ENCODE results near the gene NMT1. TPM values are rescaled to one million over a fixed set of nuclear protein-coding genes. Genes with fewer than 3 reads are reported as not detected.

NMT1 gene
- total RNA-seq, 1 donor from 2014 or later, result 97.9 TPM

DNA sequence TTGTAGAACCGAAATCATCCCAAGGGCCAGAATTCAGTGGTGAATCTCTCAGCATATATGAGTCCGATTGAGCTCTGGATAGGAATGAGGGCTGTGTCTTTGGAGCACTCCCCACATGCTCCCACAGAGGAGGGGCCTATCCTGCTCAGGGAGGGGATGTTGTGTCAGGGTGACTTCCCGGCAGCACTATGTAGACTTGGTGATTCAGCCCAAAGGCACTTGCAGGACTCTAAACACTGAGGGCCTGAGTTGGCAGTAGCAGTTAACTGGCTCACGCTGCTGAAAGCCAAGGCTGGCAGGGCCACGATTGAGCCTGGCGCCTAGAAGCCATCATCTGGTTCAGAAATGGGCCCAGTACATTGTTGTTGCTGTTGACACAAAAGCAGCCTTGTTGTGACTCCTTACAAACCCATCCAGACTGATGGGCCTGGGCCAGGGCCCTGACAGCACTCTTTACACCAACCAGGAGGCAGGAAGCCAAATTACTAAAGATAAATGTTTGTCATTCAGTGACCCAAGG, 31.9 kb downstream of the NMT1 start:
- TF ChIP-seq, protein P1, sequence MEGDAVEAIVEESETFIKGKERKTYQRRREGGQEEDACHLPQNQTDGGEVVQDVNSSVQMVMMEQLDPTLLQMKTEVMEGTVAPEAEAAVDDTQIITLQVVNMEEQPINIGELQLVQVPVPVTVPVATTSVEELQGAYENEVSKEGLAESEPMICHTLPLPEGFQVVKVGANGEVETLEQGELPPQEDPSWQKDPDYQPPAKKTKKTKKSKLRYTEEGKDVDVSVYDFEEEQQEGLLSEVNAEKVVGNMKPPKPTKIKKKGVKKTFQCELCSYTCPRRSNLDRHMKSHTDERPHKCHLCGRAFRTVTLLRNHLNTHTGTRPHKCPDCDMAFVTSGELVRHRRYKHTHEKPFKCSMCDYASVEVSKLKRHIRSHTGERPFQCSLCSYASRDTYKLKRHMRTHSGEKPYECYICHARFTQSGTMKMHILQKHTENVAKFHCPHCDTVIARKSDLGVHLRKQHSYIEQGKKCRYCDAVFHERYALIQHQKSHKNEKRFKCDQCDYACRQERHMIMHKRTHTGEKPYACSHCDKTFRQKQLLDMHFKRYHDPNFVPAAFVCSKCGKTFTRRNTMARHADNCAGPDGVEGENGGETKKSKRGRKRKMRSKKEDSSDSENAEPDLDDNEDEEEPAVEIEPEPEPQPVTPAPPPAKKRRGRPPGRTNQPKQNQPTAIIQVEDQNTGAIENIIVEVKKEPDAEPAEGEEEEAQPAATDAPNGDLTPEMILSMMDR (IDR thresholded peaks at IDR 0.05), result no peak
- peak overlapping the region; percentile 51 for H3K4me3 Mint-ChIP-seq (ENCODE audit: unreplicated experiment)
- H3K27me3 Mint-ChIP-seq (ENCODE audit: unreplicated experiment), result no peaks in the 10 kb centered on the region
- peaks cover 59% of the 10 kb centered on the region for H3K4me1 Mint-ChIP-seq (ENCODE audit: unreplicated experiment)
- H3K36me3 Mint-ChIP-seq (ENCODE audit: unreplicated experiment), result peaks cover 43% of the 10 kb centered on the region
- DNase-seq (ENCODE audit: extremely low spot score, unreplicated experiment), result peak; percentile 93
- H3K27ac Mint-ChIP-seq (ENCODE audit: unreplicated experiment), result peak overlapping the region; percentile 99
- H3K9me3 Mint-ChIP-seq (ENCODE audit: unreplicated experiment), result no peaks in the 10 kb centered on the region

GRCh38 chr17:45093444-45094110, 32.5 kb downstream of the NMT1 start:
- no peaks in the 10 kb centered on the region for H3K27me3 Mint-ChIP-seq (ENCODE audit: unreplicated experiment)
- H3K4me3 Mint-ChIP-seq (ENCODE audit: unreplicated experiment), result no peak overlapping the region
- peaks cover 56% of the 10 kb centered on the region for H3K4me1 Mint-ChIP-seq (ENCODE audit: unreplicated experiment)
- TF ChIP-seq, protein P1 (IDR thresholded peaks at IDR 0.05), result no peak
- no peak for DNase-seq (ENCODE audit: extremely low spot score, unreplicated experiment)
- H3K36me3 Mint-ChIP-seq (ENCODE audit: unreplicated experiment), result peaks cover 46% of the 10 kb centered on the region
- H3K27ac Mint-ChIP-seq (ENCODE audit: unreplicated experiment), result peak overlapping the region; percentile 99
- H3K9me3 Mint-ChIP-seq (ENCODE audit: unreplicated experiment), result no peaks in the 10 kb centered on the region

DNA sequence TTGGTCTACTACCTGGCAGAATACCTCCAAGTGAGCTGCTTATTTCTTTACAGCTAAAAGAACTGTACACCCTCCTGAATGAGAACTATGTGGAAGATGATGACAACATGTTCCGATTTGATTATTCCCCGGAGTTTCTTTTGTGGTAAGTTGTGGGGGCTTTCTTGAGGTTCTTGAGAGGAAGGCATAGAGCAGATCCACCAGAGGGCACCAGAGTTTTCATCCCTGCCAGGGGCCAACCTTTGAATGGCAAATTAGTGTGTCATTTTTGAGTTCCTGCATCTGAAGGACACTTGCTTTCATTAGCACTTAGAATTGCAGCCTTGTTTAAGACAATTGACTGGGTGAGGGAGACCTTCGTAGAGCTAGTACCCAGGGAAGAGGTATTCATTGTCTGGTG, 35.0 kb downstream of the NMT1 start:
- no peak overlapping the region for H3K4me3 Mint-ChIP-seq (ENCODE audit: unreplicated experiment)
- DNase-seq (ENCODE audit: extremely low spot score, unreplicated experiment), result no peak
- peaks cover 45% of the 10 kb centered on the region for H3K4me1 Mint-ChIP-seq (ENCODE audit: unreplicated experiment)
- H3K9me3 Mint-ChIP-seq (ENCODE audit: unreplicated experiment), result no peaks in the 10 kb centered on the region
- TF ChIP-seq, protein P1 (IDR thresholded peaks at IDR 0.05), result peak; percentile 62
- peak overlapping the region; percentile 64 for H3K27ac Mint-ChIP-seq (ENCODE audit: unreplicated experiment)
- H3K36me3 Mint-ChIP-seq (ENCODE audit: unreplicated experiment), result peaks cover 47% of the 10 kb centered on the region
- no peaks in the 10 kb centered on the region for H3K27me3 Mint-ChIP-seq (ENCODE audit: unreplicated experiment)

- no peak for DNase-seq (ENCODE audit: extremely low spot score, unreplicated experiment)
- no peak overlapping the region for H3K27ac Mint-ChIP-seq (ENCODE audit: unreplicated experiment)
- peaks cover 46% of the 10 kb centered on the region for H3K36me3 Mint-ChIP-seq (ENCODE audit: unreplicated experiment)
- peaks cover 42% of the 10 kb centered on the region for H3K4me1 Mint-ChIP-seq (ENCODE audit: unreplicated experiment)
- no peak overlapping the region for H3K4me3 Mint-ChIP-seq (ENCODE audit: unreplicated experiment)
- TF ChIP-seq, protein P1 (IDR thresholded peaks at IDR 0.05), result no peak
- H3K27me3 Mint-ChIP-seq (ENCODE audit: unreplicated experiment), result no peaks in the 10 kb centered on the region
- H3K9me3 Mint-ChIP-seq (ENCODE audit: unreplicated experiment), result no peaks in the 10 kb centered on the region
Observed at GRCh38 chr17:45096926-45097325, 35.8 kb downstream of the NMT1 start.

- Mint-ChIP-seq H3K27ac (ENCODE audit: unreplicated experiment) (peak overlapping the region; percentile 75), H3K9me3 (ENCODE audit: unreplicated experiment) (no peaks in the 10 kb centered on the region), H3K36me3 (ENCODE audit: unreplicated experiment) (peaks cover 43% of the 10 kb centered on the region), H3K4me1 (ENCODE audit: unreplicated experiment) (peaks cover 42% of the 10 kb centered on the region), H3K4me3 (ENCODE audit: unreplicated experiment) (no peak overlapping the region), H3K27me3 (ENCODE audit: unreplicated experiment) (no peaks in the 10 kb centered on the region)
- no peak for DNase-seq (ENCODE audit: extremely low spot score, unreplicated experiment)
- TF ChIP-seq, protein P1 (IDR thresholded peaks at IDR 0.05), result no peak
Observed at GRCh38 chr17:45098081-45098868, 37.2 kb downstream of the NMT1 start.
